GM12892 (cell line): ENCODE data around the gene CREB3.

ENCODE experiments used
- POLR2A ChIP-seq: IDR thresholded peaks from 2 replicates; pipeline ENCODE4 v1.6.1; 2011; ENCODE audit warnings: low read depth, low read length, control low read depth
- POLR2AphosphoS5 ChIP-seq: IDR thresholded peaks from 2 replicates; pipeline ENCODE4 v1.6.1; 2011; ENCODE audit warnings: low read depth, low read length, control low read depth

- no peak for TF ChIP-seq POLR2A
- TF ChIP-seq POLR2AphosphoS5, result no peak
These were observed 39.1 kb downstream of the CREB3 start for GRCh38 chr9:35771534-35771933.
